ENCODE measurements around the gene SARM1.

Gene SARM1

DNA sequence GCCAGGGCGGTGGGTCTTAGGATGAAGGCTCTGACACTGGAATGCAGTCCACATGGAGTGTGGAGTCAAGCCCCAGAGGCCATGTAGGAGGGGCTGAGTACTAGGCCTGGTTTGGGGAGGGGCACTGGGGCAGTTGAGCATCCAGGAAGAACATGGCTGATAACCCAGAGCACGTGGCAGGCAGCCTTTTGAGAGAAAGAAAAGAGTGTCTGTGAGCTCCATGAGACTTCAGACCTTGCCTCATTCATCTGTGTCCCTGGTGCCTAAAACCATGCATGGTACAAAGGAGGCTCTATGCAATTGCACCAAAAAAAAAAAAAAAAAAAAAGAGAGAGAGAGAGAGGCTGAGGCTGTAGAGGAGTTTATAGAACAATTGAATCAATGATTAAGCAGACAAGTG is 19.9 kb downstream of the SARM1 start:
- in situ Hi-C loops (cut with HindIII; ENCODE audit: low sequenced_read_pairs): no loop called here
- no peak for DNase-seq (ENCODE audit: low read depth, low spot score)
- no peak overlapping the region for H3K4me3 ChIP-seq (ENCODE audit: low read depth, low read length)
- TF ChIP-seq, protein P1, sequence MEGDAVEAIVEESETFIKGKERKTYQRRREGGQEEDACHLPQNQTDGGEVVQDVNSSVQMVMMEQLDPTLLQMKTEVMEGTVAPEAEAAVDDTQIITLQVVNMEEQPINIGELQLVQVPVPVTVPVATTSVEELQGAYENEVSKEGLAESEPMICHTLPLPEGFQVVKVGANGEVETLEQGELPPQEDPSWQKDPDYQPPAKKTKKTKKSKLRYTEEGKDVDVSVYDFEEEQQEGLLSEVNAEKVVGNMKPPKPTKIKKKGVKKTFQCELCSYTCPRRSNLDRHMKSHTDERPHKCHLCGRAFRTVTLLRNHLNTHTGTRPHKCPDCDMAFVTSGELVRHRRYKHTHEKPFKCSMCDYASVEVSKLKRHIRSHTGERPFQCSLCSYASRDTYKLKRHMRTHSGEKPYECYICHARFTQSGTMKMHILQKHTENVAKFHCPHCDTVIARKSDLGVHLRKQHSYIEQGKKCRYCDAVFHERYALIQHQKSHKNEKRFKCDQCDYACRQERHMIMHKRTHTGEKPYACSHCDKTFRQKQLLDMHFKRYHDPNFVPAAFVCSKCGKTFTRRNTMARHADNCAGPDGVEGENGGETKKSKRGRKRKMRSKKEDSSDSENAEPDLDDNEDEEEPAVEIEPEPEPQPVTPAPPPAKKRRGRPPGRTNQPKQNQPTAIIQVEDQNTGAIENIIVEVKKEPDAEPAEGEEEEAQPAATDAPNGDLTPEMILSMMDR (IDR thresholded peaks at IDR 0.05; ENCODE audit: low read depth, low read length): no peak

DNA sequence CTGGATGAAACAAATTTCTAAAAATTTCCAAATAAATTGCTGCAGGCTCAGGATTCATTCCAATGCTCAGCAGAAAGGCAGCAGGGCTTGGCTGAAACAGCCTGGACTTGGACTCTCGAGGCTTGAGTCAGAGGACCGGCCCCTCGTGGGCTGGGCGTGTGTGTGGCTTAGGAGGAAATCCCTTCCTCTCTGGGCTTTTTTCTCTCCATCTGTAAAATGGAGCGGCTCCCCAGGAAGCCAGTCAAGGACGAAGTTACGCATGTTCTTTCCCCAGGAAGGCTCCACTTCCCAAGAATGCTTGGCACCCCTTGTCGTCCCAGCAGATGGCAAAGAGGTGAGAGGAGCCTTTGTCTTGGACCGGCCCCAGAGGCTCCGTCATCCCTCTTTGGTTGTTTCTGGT is 21.0 kb downstream of the SARM1 start:
- H3K4me3 ChIP-seq (ENCODE audit: low read depth, low read length): no peak overlapping the region
- no peak for DNase-seq (ENCODE audit: low read depth, low spot score)
- in situ Hi-C loops (cut with HindIII; ENCODE audit: low sequenced_read_pairs): no loop called here
- TF ChIP-seq, protein P1 (IDR thresholded peaks at IDR 0.05; ENCODE audit: low read depth, low read length): no peak

DNA sequence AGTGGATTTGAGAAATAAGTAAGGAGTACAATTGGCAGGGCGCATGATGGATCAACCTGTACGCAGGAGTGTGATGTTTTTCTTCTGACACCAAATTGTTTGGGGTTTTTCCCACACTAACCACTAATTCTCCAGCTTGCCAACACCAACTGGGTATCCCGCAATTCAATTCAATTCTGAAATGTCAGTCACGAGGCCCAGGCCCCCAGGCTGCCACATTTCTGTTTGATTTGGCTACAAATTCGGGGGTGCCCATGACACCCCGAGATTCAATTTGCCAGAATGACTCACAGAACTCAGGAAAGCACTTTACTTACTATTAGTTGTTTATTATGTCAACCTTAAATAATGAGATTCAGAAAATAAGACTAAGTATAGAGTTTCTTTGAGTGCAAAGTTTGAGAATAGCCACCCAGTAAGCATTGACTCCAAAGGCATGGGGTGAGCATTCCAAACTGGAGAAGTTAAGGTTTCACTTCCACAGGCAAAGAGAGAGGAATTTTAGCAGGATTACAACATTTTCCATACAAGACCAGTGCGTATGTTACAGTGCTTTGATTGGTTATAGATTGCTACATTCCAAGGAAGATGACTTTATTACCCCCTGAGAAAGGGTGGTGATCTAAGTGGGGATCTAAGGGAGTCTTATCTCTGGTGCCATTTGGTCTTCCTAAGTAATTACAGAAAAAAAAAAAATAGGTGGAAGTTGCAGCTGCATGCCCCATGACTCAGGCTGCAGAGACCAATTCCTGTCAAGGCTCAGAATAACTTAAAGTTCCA is 23.0 kb downstream of the SARM1 start:
- in situ Hi-C loops (cut with HindIII; ENCODE audit: low sequenced_read_pairs): no loop called here
- TF ChIP-seq, protein P1 (IDR thresholded peaks at IDR 0.05; ENCODE audit: low read depth, low read length): no peak
- no peak overlapping the region for H3K4me3 ChIP-seq (ENCODE audit: low read depth, low read length)
- DNase-seq (ENCODE audit: low read depth, low spot score): peak; percentile 15

DNA sequence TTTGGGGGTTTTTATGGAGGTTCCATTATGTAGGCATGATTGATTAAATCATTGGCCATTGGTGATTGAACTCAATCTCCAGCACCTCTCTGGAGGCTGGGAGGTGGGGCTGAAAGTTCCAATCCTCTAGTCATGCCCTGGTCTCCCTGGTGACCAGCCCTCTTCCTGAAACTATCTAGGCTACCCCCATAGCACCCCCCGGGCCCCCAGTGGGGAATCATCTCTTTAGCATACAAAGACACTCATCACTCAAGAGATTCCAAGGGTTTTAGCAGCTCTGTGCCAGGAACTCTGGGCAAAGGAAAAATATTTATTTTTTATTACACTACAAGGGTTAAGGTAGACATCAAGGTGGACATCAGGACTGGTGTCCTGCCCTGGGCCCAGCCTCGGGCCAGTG is 23.9 kb downstream of the SARM1 start:
- TF ChIP-seq, protein P1 (IDR thresholded peaks at IDR 0.05; ENCODE audit: low read depth, low read length): no peak
- in situ Hi-C loops (cut with HindIII; ENCODE audit: low sequenced_read_pairs): no loop called here
- no peak overlapping the region for H3K4me3 ChIP-seq (ENCODE audit: low read depth, low read length)
- DNase-seq (ENCODE audit: low read depth, low spot score): no peak

DNA sequence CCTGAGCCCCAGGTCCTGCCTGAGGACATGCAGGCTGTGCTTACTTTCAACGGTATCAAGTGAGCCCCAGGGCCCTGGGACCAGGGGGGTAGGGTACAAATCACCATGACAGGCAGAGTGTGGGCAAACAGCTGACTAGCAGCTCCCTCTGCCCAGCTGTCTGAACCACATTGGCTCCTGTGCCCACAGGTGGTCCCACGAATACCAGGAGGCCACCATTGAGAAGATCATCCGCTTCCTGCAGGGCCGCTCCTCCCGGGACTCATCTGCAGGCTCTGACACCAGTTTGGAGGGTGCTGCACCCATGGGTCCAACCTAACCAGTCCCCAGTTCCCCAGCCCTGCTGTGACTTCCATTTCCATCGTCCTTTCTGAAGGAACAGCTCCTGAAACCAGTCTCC is 24.5 kb downstream of the SARM1 start:
- no peak for DNase-seq (ENCODE audit: low read depth, low spot score)
- in situ Hi-C loops (cut with HindIII; ENCODE audit: low sequenced_read_pairs): no loop called here
- TF ChIP-seq, protein P1 (IDR thresholded peaks at IDR 0.05; ENCODE audit: low read depth, low read length): no peak
- H3K4me3 ChIP-seq (ENCODE audit: low read depth, low read length): no peak overlapping the region

DNA sequence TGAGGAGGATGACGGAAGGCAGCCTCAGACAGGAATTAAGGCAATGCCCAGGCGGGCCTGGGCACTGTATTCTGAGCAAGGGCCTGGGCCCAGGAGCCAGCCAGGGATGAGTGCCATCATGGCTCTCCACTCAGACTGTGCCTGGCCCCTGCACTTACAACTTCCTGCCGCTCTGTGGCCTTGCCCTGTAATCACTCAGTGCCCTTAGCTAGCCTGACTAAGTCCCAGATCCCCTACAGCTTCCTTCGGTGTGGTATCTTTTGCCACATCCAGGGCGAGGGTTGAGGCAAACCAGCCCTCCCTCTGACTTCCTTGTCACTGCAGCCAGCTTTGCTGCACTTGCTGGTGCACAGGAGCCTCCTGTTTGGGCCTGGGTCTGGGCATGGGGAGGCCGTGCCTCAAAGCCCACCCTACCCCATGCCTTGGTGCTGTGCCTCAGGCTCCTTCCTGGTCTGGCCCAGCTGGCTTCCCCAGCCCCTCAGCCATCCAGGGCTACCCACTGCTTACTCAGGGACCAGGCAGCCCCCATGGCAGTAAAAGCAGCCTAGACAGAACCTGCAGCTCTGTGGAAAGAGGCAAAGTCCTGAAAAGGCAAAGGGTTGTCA is 25.2 kb downstream of the SARM1 start:
- H3K4me3 ChIP-seq (ENCODE audit: low read depth, low read length): no peak overlapping the region
- TF ChIP-seq, protein P1 (IDR thresholded peaks at IDR 0.05; ENCODE audit: low read depth, low read length): no peak
- in situ Hi-C loops (cut with HindIII; ENCODE audit: low sequenced_read_pairs): no loop called here
- DNase-seq (ENCODE audit: low read depth, low spot score): no peak
